NOMO-1 treated with dmso at 0.1 percent for 144 hours (cell line): ENCODE data around the gene CD164L2.
"Not testable (repeated sequence)": the region's sequence is repeated elsewhere in the genome, so short reads cannot be mapped to it uniquely, and the experiment has no call there.

Source experiments
- DNase-seq: peaks from one replicate; lab custom pipeline; 2025; ENCODE audit not compliant: unreplicated experiment; lab: John Stamatoyannopoulos, UW

The CD164L2 gene

DNA sequence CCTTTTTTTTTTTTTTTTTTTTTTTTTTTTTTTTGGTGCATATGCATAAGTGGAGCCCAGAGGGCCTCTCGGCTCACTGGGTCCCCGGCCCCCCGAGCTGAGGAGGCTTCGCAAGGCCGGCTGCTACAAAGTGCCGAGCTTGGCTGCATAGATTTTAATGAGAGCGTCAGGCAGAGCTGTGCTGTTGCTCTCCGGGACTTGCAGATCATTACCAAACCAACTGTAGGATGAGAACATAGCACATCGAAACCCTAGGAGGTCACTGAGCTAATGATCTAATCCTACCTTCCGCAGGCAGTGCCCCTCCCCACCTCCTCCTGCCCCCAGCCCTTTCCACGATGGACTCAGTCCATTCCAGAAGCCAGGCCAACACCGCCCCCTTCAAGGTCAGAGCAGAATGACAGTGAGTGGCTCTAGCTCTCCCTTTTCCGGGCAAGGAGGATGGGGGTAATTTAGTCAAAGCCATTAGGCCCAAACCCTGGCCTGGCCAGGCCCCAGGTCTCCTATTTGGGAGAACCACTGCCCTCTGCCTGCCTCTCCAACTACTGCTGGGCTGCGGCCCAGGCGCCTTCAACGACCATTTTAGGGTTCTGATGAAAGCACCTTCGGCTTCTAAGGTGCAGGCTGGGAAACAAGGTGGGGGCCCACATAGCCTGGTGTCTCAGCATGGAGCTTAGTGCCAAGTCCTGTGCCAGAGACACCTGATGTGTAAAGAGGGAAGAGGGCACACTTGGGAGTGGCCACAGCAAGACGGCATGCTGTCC is 22.6 kb upstream of the CD164L2 start:
- not testable (repeated sequence) for DNase-seq

DNA sequence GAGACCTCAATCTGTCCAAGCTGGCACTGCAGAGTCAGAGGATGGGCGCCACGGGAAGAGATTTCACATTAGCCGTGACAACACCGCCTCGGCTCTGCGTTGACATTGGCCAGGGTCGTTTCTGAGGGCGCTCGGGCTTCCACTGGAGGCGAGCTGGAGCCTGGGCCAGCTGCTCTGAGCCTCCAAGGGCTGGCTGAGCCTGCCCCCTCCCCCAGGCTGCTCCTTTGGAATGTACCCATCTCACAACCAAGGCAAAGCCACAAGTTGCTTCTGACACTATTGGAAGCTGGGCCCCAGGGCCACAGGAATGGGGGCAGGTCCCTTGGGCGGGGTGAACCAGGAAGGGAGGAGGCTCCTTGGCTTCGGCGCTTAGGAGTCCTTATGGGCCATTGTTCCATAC is 21.9 kb upstream of the CD164L2 start:
- DNase-seq = no peak

DNA sequence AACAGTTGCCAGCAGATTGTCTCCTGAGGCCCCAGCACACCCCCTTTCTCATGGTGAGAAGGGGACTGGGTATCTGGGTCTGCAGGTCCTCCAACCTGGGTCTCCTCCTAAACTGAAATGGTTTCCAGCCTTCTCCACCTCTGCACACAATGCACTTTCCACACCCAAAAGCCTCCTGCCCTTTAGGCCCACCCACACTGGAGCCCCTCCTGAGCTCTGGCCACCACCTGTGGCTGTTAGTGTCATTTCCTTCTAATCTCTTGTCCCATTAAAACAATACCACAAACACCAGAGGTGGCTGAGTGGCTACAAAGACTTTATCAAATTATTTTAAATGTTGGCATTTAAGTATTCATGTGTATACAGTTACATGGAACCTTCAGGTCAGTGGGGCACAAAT is 20.8 kb upstream of the CD164L2 start:
- no peak for DNase-seq

DNA sequence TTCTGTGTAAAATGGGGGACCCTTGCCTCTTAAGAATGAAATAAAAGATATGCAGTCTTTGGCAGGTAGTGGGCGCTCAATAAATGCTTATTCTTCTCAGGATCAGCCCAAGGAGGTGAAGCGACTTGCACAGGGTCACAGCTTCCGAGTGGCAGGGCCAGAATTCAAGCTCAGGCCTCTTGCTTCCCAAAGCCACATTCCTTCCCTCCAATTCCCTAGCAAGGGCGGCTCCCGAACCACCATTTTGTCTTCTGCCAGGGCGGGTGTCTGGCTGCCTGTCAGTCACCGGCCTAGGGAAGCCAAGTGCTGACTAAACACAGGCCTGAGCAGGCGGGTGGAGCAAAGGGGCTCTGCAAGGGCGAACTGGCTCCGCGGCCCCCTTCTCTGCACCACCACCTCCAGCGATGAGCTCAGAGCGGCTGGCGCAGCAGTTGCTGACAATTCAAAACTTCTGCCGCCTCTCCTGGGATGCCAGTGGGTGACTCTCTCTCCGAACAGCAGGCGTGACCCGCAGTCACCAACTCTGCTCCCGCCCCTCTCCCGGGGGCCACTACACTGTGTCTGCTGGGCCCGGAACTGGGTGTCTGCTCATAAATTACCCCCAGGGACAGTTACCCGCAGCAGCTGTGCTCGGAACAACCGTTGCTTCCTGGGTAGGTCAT is 20.1 kb upstream of the CD164L2 start:
- DNase-seq = no peak

DNA sequence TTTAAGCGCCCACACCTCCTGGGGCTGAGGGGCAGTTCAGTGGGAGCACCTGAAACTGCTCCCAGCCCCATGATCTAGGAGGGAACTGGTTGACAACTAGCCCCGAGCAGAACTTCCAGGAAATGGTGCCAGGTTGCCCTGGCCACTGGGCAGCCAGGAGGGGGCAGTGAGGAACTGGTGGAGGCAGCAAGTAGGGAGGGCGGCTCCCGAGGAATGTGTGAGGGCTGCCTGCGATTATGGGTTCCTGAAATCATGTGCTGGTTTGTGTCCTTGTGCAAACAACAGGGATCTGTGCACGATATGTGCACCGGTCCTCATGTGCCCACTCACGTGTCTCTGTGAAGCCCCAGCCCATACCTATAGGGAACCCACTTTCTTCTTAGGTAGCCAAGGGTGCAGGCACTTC is 19.2 kb upstream of the CD164L2 start:
- no peak for DNase-seq

DNA sequence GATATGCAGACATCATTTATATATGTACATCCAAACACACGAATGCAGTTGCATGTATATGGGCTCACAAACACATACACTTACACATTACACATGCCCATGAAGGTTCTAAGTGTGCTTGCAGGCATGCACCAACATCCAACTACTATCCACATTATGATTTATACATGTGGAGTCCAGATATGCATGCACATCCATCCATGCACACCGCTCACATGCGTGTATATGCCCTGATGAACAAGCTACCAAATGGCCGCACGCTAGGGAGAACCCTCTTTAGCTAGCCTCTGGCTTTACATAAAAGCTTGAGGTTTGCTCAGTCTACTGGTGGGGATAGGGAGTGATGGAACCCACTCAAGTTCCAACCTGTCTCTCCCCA is 17.8 kb upstream of the CD164L2 start:
- DNase-seq = no peak

DNA sequence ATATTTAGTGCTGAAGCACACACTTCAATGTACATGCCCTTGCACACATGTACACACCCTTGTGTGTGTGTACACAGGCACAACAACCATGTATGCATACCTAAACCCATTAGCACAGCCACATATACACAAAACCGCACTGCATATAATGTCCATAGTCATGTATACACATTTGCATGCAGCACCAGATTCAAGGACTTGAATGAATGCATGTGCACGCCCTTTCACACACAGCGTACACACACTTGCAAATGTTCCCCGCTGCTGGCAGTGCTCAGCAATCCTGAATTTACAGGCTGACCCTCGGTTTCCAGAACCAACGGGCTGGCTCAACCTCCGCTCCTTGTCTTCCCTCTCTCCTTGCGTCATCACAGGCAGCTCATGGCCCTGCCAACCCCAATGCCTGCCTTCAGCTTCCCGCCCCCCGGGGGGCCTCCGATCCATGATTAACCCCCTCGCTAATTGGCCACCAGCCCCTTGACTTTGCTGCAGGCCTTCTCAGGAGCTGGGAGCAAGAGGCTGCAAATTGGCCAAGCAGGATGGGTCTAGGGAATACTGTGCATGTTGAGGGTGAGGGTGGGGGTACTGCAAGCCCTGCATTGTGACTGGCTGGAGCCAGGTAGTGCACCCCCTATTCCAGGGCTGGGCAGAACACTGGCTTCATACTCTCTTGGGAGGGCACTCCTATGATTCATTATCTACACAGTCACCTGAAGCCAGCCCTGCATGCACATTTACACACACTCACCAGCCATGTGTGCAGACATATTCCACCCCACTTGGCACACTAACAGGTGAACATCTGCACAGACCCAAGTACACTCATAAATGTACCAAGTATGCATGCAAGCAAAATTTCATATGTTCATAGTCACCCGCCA is 17.2 kb upstream of the CD164L2 start:
- no peak for DNase-seq

DNA sequence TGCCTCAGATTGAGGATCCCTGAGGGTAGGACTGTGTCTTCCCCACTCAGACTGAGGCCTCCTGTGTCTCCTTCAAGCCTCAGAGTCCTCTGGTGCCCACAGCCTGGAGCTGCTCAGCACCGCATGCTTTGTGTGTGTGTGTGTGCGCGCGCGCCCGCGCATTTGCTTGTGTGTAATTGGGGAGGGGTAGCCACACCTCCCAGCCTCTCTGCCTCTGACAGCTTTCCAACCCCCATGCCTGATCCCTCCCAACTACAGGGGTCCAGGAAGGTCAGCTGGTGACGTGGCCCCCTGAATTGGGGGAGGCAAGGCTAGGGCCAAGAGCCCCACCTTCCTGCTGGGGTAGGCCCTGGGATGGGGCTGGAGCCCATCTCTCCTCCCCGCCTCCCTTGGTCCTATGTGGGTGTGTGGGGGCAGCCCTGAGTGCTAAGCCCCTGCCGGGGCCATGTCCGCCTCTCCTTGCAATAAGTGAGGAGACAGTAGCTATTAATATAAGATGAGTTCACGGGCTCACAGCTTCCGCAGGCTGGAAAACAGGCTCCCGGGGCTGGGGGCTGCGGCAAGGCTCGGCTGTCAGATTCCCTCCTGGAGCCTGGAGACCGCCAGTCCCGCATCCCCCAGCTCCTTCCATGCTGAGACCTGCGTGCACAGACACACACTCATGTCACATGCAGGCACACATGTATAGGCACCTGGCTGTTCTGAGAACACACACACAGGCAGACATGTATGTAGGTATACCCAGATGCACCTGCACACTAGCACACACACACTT is 16.3 kb upstream of the CD164L2 start:
- no peak for DNase-seq

DNA sequence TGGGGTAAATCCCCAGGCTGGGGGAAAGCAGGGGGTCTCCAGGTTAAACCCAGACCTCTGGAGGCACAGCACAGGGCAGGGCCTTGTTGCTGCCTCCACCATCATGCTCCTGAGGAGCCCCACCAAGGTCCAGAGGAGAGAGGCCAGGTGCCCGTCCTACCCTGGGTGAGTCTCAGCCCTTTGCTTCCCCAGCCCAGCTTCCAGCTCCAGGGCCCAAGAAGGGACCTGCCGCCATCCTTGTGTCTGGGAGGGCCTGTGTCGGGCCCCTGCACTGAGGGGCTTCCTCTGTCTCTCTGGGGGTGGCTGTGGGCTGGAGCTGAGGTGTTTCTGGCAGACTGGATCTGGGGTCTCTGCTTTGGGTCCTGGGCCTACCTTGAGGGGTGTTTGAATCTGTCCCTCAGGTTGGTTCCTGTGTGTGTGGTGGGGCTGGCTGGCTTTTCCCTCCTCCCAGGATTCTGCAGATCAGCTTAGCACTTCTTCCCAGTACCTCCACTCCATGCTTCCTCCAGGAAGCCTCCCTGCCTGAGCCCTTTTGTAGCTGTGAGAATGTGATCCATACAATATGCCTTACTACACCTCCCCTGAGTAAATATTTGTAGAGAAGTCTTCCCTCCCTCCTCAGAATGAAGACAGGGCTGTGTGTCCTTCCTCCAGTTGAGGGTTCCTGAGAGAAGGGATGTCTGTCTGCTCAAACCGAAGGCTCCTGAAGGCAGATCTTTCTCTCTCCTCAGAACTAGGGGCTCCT is 15.4 kb upstream of the CD164L2 start:
- no peak for DNase-seq

DNA sequence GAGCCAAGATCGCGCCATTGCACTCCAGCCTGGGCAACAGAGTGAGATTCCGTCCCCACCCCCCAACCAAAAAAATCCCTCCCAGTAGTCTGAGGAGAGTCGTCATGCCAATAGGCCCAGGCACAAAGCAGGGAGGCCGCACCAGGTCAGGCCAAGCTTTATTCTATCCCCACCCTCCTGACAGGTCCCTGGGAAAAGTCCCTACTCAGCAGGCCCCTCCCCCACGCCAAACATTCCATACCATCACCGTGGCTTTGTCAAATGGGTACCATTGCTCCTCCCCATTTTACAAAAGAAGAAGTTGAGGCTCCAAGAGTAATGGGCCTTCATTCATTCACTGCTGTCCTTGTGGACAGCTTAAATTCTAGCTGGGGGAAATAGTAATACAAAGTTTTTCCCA is 14.6 kb upstream of the CD164L2 start:
- DNase-seq = no peak

DNA sequence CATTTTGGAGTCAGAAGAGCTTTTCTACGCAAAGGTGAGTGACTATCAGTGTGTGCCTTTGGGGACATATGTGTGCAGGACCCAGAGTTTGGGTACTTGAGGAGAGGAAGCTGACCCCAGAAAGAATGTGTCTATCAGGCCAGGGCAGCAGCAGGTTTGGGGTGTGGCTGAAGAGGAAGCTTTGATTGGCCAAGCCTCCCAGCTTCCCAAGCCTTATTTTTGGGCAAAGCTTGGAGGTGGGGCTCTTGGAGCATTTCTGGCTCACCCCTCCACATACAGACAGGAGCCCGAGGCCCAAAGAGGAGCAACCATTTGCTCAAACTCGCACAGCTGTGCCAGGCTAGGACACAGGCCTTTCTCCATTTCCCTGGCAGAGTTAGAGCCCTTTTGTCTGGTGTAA is 14.0 kb upstream of the CD164L2 start:
- no peak for DNase-seq

DNA sequence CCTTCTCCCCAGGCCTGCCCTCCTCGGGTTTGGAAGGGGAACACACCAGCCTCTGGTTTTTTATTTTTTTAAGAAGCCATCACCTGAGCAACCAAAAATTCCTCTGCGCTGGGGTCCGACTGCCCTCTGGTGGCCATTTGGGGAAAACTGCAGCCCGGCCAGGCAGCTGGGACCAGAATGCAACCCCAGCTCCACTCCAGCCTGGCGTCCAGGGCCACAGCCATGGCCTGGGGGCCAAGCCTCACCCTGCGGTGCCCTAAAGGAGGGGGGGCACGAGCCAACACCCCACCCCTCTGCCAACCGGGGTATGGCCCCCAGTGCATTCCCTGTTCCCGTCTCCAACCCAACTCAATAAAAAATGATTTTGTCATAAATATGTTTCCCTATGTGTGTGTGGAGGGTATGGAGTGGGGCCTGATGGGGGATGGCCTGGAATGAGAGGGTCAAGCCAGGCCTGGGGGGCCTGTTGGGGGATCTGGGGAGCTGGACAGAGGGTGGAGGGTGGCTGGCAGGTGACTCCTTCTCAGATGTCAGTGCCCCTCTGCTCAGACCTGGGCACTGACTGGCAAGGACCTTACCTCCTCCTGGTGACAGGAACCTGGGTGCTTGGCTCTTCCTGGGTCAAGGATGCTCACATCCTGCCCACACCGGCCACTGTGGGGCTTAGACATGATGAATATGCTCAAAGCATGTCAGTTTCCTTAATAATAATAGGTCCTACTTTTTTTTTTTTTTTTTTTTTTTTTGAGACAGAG is 12.5 kb upstream of the CD164L2 start:
- peak; percentile 53 for DNase-seq

DNA sequence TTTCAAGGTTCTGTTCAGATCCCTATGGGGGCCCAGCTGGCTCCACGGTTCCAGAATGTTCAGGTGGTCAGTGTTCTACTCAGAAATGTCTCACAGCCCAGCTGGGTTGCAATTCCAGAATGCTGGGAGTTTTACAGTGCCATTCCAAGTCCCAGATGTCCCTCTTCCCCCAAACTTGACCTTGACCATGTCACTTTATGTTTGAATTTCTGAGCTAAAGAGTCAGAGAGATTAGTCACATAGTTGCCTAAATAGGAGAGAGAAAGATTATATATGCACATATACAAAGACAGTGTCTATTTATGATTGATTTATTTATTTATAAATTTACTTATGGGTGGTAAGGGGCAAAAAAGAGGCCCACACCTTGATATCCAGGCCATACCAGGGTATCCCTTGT is 11.8 kb upstream of the CD164L2 start:
- DNase-seq = no peak

DNA sequence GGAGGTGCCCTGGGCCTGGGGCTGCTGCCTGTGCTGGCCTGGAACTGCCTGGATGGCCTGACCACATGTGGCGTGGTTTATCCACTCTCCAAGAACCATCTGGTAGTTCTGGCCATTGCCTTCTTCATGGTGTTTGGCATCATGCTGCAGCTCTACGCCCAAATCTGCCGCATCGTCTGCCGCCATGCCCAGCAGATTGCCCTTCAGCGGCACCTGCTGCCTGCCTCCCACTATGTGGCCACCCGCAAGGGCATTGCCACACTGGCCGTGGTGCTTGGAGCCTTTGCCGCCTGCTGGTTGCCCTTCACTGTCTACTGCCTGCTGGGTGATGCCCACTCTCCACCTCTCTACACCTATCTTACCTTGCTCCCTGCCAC is 11.1 kb upstream of the CD164L2 start:
- no peak for DNase-seq

DNA sequence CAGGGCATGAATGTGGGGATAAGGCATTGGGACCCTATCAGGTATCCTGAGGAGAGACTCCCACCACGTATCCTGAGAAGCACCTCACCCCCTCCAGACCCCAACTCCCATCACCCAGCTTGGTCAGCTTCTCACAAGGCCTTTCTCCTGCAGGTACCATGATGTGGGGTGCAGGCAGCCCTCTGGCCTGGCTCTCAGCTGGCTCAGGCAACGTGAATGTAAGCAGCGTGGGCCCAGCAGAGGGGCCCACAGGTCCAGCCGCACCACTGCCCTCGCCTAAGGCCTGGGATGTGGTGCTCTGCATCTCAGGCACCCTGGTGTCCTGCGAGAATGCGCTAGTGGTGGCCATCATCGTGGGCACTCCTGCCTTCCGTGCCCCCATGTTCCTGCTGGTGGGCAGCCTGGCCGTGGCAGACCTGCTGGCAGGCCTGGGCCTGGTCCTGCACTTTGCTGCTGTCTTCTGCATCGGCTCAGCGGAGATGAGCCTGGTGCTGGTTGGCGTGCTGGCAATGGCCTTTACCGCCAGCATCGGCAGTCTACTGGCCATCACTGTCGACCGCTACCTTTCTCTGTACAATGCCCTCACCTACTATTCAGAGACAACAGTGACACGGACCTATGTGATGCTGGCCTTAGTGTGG is 10.6 kb upstream of the CD164L2 start:
- no peak for DNase-seq

DNA sequence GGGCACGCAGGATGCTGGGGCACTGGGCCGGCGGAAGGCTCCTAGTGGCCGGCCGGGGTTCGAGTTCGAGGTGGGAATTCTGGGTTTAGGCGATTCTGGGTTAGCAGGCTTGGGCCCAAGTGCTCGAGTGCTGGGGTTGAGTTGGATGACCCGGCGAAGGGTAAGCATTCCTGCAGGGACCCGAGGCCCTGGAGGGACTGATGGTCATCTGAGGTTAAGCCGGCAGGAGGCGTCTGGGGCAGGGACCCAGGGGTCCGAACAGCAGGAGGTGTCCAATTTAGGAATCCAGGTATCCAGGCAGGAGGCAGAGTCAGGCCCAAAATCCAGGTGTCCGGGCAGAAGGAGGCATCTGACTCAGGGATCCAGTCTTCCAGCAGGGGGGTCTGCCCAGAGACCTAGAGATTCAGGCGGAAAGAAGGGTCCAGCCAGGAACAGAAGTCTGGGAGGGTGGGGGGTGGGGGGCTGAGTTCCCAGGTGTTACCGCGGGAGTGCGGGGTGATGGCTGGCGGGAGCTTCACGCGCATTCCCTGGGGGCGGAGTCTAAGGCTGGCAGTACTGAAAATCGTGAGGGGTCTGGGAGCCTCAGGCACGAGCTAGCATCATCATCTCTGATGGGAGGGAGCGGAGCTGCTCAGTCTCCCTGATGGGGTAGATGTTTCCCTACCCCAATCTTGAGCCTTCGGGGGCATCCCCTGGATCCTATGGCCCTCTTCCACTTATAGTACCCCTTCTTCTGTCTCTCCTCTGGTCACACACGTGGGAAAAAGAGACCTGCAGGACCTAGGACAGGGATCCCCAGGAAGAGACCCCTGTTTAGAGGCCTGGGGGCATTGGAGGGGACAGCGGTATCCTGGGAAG is 9.9 kb upstream of the CD164L2 start:
- DNase-seq = no peak

DNA sequence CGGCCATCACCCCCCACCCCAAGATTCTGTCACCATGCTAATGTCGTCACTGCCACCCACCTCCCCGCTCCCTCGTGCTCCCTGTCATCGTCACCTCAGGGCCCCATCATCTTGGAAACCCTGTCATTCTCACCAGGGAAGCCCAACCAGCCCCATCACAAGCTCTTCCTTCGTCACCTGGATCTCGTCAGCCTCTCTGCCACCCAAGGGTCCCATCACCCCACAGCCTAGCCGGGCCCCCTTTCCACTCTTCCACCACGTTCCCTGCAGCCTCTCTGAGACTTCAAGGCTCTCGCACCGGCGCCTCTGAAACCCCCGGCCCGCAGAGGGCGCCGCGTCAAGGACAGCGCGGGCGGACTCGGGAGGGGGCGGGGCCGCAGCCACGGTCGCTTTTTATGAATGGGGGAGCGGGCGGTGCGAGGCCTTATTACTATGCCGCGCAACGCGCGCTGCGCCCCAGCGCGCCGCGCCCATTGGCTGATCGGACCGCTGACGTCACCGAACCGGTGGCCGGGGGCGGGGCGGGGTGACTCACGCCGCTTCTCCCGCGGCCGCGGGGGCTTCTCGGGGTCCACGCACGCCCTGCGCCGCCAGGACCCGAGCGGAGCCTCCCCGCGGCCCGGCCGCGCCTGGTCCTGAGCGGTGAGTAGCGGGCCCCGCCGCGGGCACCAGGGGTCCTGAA is 9.1 kb upstream of the CD164L2 start, which contains the start of gene GPR3:
Gene GPR3, plus strand, starts transcription at position 527 of the 682 bp plus-strand sequence. CDS start 1,177 bp downstream, outside the sequence.
- peak; percentile 80 for DNase-seq
